ENCODE data around the gene TMEM38B.

The TMEM38B gene

GRCh38 chr9:105694190-105694847, at the start of gene TMEM38B:
Gene TMEM38B (plus strand): TSS chr9:105694541. CDS start chr9:105694661, 120 bp downstream.
- no peak for DNase-seq (ENCODE audit: low read depth)

- DNase-seq (ENCODE audit: low read depth) = no peak
These were observed 47.3 kb upstream of the TMEM38B start for GRCh38 chr9:105646879-105647594.

- no peak for DNase-seq (ENCODE audit: low read depth)
These were observed 46.6 kb upstream of the TMEM38B start for GRCh38 chr9:105647595-105648349.

- DNase-seq (ENCODE audit: low read depth) = no peak
These were observed 42.5 kb upstream of the TMEM38B start for GRCh38 chr9:105651806-105652205.

- DNase-seq (ENCODE audit: low read depth) = no peak
These were observed 38.0 kb upstream of the TMEM38B start for GRCh38 chr9:105656131-105656921.

GRCh38 chr9:105658351-105658750, 36.0 kb upstream of the TMEM38B start:
- DNase-seq (ENCODE audit: low read depth) = no peak

GRCh38 chr9:105661011-105661410, 33.3 kb upstream of the TMEM38B start:
- no peak for DNase-seq (ENCODE audit: low read depth)

- no peak for DNase-seq (ENCODE audit: low read depth)
These were observed 31.9 kb upstream of the TMEM38B start, which contains the start of gene TAL2 for GRCh38 chr9:105662184-105663104. Gene TAL2 (plus strand): TSS chr9:105662457. CDS start chr9:105662497, 40 bp downstream.

- no peak for DNase-seq (ENCODE audit: low read depth)
These were observed 30.4 kb upstream of the TMEM38B start for GRCh38 chr9:105663914-105664313.

GRCh38 chr9:105667867-105668266, 26.5 kb upstream of the TMEM38B start:
- no peak for DNase-seq (ENCODE audit: low read depth)

- DNase-seq (ENCODE audit: low read depth) = no peak
These were observed 24.0 kb upstream of the TMEM38B start for GRCh38 chr9:105670315-105670714.

- no peak for DNase-seq (ENCODE audit: low read depth)
These were observed 23.6 kb upstream of the TMEM38B start for GRCh38 chr9:105670775-105671174.

- no peak for DNase-seq (ENCODE audit: low read depth)
These were observed 21.6 kb upstream of the TMEM38B start for GRCh38 chr9:105672711-105673234.

- DNase-seq (ENCODE audit: low read depth) = no peak
These were observed 20.4 kb upstream of the TMEM38B start for GRCh38 chr9:105673850-105674387.

- DNase-seq (ENCODE audit: low read depth) = no peak
These were observed 17.9 kb upstream of the TMEM38B start for GRCh38 chr9:105676351-105676923.

GRCh38 chr9:105678163-105678562, 16.2 kb upstream of the TMEM38B start:
- no peak for DNase-seq (ENCODE audit: low read depth)

- DNase-seq (ENCODE audit: low read depth) = no peak
These were observed 15.6 kb upstream of the TMEM38B start for GRCh38 chr9:105678781-105679180.

GRCh38 chr9:105679257-105680022, 14.9 kb upstream of the TMEM38B start:
- DNase-seq (ENCODE audit: low read depth) = no peak

- no peak for DNase-seq (ENCODE audit: low read depth)
These were observed 13.0 kb upstream of the TMEM38B start for GRCh38 chr9:105681313-105681712.

All from GM04503 (cell line).